ENCODE measurements around the gene PLCXD1. TPM values are rescaled to one million over a fixed set of nuclear protein-coding genes. Genes with fewer than 3 reads are reported as not detected.
"Not testable (repeated sequence)": the region's sequence is repeated elsewhere in the genome, so short reads cannot be mapped to it uniquely, and the experiment has no call there.

The PLCXD1 gene
- polyA plus RNA-seq, 1 donor from 2014 or later: 30.1 TPM

- Histone ChIP-seq H3K27me3 (ENCODE audit: insufficient read depth, low read depth, low read length) (no peaks in the 10 kb centered on the region), H2AFZ (ENCODE audit: low read depth, low read length) (no peak overlapping the region), H3K4me3 (ENCODE audit: low read length) (no peak overlapping the region), H3K36me3 (ENCODE audit: insufficient read depth, low read length) (no peaks in the 10 kb centered on the region), H3K9me2 (ENCODE audit: insufficient read depth, low read length) (no peaks in the 10 kb centered on the region), H4K20me1 (ENCODE audit: insufficient read depth) (no peaks in the 10 kb centered on the region), H3K4me2 (ENCODE audit: low read length) (no peak overlapping the region), H3K27ac (ENCODE audit: low read length) (no peak overlapping the region), H3K9me3 (ENCODE audit: low read length) (no peaks in the 10 kb centered on the region), H3K9ac (ENCODE audit: low read length) (no peak overlapping the region), H3F3A (ENCODE audit: insufficient read depth, low read length, poor library complexity, severe bottlenecking) (no peaks in the 10 kb centered on the region), H3K79me2 (replicated peaks; ENCODE audit: insufficient read depth, low read length) (no peaks in the 10 kb centered on the region)
- no peak for TF ChIP-seq RAD21 (conservative IDR thresholded peaks at IDR 0.05)
- TF ChIP-seq EP300 (conservative IDR thresholded peaks at IDR 0.05; ENCODE audit: poor library complexity, severe bottlenecking): no peak
- no peak for TF ChIP-seq EZH2 (IDR thresholded peaks at IDR 0.05; ENCODE audit: borderline replicate concordance, insufficient read depth, low read length, poor library complexity, severe bottlenecking)
Observed at GRCh38 chrX:350534-351323, 69.5 kb downstream of the PLCXD1 start.

- not testable (repeated sequence) for H3K79me2 ChIP-seq (replicated peaks; ENCODE audit: insufficient read depth, low read length); H3K27ac ChIP-seq (ENCODE audit: low read length); H3K27me3 ChIP-seq (ENCODE audit: insufficient read depth, low read depth, low read length); H3K9me2 ChIP-seq (ENCODE audit: insufficient read depth, low read length); H3K4me3 ChIP-seq (ENCODE audit: low read length); H3K36me3 ChIP-seq (ENCODE audit: insufficient read depth, low read length); H4K20me1 ChIP-seq (ENCODE audit: insufficient read depth); H3F3A ChIP-seq (ENCODE audit: insufficient read depth, low read length, poor library complexity, severe bottlenecking); H3K9me3 ChIP-seq (ENCODE audit: low read length); H3K9ac ChIP-seq (ENCODE audit: low read length); H3K4me2 ChIP-seq (ENCODE audit: low read length); H2AFZ ChIP-seq (ENCODE audit: low read depth, low read length)
Observed at GRCh38 chrX:351324-351641, 70.1 kb downstream of the PLCXD1 start.

GRCh38 chrX:351736-352135 is 70.6 kb downstream of the PLCXD1 start:
- Histone ChIP-seq H3K9me3 (ENCODE audit: low read length) (no peaks in the 10 kb centered on the region), H3K36me3 (ENCODE audit: insufficient read depth, low read length) (no peaks in the 10 kb centered on the region), H3K27ac (ENCODE audit: low read length) (no peak overlapping the region), H4K20me1 (ENCODE audit: insufficient read depth) (no peaks in the 10 kb centered on the region), H3K9me2 (ENCODE audit: insufficient read depth, low read length) (no peaks in the 10 kb centered on the region), H3K4me3 (ENCODE audit: low read length) (no peak overlapping the region), H3K27me3 (ENCODE audit: insufficient read depth, low read depth, low read length) (no peaks in the 10 kb centered on the region), H3F3A (ENCODE audit: insufficient read depth, low read length, poor library complexity, severe bottlenecking) (no peaks in the 10 kb centered on the region), H3K79me2 (replicated peaks; ENCODE audit: insufficient read depth, low read length) (no peaks in the 10 kb centered on the region), H3K4me2 (ENCODE audit: low read length) (no peak overlapping the region), H2AFZ (ENCODE audit: low read depth, low read length) (no peak overlapping the region), H3K9ac (ENCODE audit: low read length) (no peak overlapping the region)
- TF ChIP-seq RAD21 (conservative IDR thresholded peaks at IDR 0.05): no peak
- no peak for TF ChIP-seq REST (IDR thresholded peaks at IDR 0.05; ENCODE audit: borderline replicate concordance)
- TF ChIP-seq SMC3 (conservative IDR thresholded peaks at IDR 0.05; ENCODE audit: poor library complexity): no peak
- TF ChIP-seq TAF1 (IDR thresholded peaks at IDR 0.05; ENCODE audit: low read depth): no peak
- no peak for TF ChIP-seq EP300 (conservative IDR thresholded peaks at IDR 0.05; ENCODE audit: poor library complexity, severe bottlenecking)
- no peak for TF ChIP-seq EZH2 (IDR thresholded peaks at IDR 0.05; ENCODE audit: borderline replicate concordance, insufficient read depth, low read length, poor library complexity, severe bottlenecking)
- no peak for TF ChIP-seq CTCF (IDR thresholded peaks at IDR 0.05; ENCODE audit: poor library complexity, severe bottlenecking)
- no peak for TF ChIP-seq MXI1 (conservative IDR thresholded peaks at IDR 0.05; ENCODE audit: poor library complexity, severe bottlenecking)
- no peak for TF ChIP-seq POLR2AphosphoS5 (IDR thresholded peaks at IDR 0.05)

Measured in neural cell (in vitro differentiated cells).